Stimulated activated CD4-positive, alpha-beta T cell treated with anti-CD3 and anti-CD28 coated beads, Interleukin-1b, Interleukin-23, amount 100 ng/mL, for 4 hours (primary cell): ENCODE measurements around the gene CTNS.
A peak's percentile ranks its signal among the peaks of the same experiment; 100 is the strongest.

Source experiments
- DNase-seq, 2 donors: peaks; one replicate each; pipeline ENCODE4 v3.0.0-alpha.2; 2020; ENCODE audit warnings: low read depth in 2 of 2

Gene CTNS

DNA sequence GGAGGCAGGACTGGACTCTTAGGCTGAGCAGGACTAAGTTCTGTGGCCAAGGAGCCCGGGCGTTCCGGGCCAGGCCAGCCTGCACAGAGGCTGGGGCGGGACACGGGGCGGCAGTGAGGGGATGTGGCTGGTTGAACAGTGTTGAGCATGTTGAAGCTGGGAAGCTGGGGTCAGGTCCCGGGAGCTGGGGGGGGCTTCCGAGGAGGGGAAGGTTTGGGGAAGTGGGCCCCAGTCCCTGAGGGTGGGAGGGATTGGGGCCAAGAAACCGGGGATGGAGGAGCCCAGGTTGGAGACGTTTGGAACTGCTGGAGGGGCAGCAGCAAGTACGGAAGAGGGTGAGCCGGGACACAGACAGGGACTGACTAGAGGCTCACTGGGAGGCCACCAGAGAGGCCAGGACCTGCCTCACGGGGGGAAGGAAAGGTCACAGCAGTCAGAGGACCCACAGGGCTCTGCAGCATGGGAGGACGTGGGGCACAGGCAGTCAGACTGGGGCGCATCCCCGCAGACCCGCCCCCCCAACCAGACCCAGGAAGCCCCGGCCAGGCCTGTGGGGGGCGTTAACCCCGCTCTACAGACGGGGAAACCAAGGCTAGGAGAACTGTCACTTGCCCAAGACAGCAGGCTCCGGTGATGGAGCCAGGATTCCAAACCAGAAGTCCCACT lies 22.4 kb downstream of the CTNS start:
- DNase-seq, result no peak

DNA sequence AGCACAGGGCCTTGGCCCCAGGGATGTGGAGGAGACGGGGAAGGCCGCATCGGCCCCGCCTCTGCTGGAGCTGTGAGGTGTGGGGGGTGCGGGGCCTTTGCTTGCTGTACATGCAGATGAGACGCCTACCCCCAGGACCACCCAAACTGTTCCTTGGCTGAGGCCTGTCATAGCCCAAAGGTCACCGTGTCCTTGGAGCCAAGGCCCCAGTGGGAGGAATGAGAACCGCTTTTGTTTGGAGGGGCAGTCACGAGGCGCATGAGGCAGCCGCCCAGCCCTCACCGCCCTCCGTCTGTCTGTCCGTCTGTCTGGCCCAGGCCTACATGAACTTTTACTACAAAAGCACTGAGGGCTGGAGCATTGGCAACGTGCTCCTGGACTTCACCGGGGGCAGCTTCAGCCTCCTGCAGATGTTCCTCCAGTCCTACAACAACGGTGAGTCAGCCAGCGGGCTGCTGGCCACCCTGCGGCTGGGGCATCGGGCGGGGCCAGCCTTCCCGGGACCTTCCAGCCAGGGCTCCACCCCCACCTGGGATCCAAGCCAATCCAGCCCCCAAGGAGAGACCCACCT lies 23.1 kb downstream of the CTNS start:
- DNase-seq, result no peak

DNA sequence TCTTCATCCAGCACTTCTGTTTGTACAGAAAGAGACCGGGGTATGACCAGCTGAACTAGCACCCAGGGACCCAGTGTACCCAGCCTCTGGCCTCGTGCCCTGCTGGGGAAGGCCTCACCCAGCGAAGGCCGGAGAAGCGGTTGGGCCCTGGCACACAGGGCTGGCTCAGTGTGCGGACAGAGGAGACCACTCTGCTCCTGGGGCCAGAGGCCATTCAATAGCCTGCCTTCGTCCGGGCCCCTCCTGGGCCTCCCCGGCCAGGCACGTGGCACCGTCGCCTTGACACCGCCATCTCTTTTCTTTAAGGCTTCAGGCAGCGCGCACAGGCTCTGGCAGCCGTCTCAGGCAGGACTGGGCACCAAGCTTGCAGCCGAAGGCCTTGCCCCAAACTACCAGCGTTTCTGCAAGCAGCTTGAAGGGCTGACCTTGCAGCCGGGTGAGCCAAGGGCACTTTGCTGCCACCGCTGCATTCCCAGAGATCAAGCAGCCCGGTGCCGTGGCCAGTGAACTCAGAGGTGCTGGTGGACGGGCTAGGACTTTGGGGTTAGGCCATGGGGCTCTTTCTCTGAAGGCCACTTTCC lies 23.8 kb downstream of the CTNS start:
- no peak for DNase-seq

DNA sequence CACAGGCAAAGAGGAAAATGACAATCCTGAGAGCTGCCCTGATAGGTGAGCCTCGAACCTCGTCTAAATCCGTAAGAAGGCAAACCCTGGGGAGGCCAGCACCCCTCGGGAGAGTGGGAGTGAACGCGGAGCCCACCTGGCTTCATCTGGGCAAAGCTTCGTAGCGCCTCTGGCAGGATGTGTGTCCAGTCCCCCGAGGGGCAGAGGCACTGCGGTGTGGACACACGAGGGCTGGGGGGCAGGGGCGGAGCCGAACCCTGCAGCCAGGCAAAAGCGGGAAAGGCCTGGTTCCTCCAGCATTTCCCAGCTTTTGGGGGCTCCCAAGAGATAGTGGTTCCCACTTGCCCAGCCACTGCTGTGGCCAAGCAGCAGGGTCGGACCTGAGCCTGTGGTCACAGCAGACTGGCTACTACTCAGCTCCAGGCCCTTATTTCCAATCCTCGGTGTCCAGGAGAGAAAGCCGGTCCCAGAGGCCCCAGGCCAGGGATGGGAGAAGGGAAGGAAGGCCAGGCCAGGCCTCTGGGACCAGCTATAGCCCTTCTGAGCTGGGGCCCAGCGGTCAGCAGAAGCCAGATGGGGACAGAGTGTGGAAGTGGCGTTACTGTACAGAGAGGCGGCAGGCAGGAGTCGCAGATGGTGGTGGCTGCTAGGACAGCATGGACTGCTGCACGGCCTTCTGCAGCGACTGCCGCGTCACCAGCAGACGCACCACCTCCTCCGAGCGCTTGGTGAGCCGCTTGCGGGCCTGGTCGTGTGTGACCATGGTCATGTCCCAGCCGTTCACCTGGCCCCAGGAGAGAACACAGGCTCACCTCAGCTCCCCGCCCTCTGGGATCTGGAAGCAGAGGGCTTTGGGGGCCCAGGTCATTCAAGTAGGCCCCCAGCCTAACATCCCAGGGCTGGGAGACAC lies 26.8 kb downstream of the CTNS start:
- no peak for DNase-seq

DNA sequence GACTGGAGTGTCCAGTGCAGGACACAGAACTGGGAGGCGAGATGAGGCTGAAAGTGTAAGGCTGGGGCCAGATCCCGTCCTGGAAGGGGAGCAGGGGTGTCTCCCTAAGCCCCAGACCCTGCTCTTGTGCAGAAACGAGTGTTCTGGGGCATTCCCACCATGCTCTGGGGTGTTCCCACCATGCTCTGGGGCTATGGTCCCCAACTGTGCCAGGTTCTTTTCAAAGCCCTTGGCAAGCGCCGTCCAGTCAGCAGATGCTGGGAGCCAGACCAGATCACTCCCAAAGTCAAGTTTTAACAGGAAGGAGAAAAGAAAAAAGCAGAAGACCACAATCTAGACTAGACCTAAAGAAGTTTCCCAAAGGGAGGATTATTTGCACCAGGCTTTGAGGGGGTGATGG lies 29.3 kb downstream of the CTNS start:
- no peak for DNase-seq

DNA sequence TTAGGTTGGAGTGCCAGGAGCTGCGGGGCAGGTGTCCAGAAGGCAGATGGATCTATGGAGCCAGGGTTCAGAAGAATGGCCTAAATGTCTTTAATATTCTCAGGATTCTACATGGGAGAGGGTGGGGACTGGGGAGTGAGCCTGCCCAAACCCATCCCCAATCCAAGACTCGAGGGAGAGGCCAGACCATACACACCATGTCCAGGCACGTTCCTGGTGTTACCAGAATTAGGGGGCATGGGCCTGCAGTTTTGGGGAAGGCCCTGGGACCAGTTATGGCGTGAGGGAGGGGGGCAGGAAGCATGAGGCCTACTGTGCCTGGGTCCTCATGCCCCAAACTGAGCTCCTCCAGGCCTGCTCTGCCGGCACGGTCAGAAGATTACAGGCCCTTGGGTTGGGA lies 30.0 kb downstream of the CTNS start:
- no peak for DNase-seq

DNA sequence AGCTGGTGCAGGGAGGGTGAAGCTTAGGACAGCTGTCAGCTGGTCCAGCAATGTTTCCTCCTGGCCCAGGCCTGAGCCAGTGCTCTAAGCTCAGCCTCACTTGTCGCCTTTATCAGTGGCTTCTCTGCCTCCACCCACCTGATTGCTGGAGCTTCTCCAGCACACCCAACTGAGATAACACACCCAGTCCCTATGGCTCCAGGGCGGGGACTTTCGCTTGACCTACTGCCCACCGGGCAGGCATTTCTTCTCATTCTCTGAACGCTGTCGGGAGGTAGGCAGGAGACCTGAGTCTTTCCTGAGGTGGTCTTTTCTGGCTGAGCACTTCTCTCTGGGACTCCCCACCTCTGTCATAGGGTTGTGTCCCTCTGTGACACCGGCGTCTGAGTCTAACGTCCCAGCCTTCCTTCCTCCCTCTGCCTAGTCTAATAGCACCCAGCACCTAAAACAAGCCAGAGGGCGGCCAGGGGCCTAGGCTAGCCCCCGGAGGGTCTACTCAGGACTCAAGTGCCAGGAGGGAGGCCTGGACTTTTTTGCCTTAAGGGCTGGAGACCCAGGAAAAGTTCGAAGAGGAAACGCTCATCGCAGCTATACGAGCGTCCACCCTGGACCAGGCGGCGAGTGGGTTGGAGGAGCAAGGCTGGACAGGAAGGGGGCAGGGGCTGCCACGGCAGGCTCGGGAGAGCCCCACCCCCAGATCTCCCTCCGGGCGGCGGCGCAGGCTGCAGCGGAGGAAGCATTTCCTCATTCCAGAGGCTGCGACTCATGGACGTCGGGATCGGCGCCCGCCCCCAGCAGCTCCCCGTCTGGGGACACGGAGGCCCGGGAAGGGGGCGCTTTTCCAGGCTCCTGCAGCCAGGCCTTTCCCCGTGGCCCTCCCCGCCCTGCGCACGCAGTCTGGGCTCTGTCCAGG lies 31.1 kb downstream of the CTNS start:
- DNase-seq, result peak in 1 of 2 donors; percentile 10

- DNase-seq, result peak; percentile 98
These were observed 31.9 kb downstream of the CTNS start, which contains the start of the genes EMC6 and TAX1BP3 for GRCh38 chr17:3668279-3669084. Gene EMC6, plus strand, starts transcription at chr17:3668812. Its CDS starts 335 bp downstream, at chr17:3669147. Gene TAX1BP3, minus strand, starts transcription at chr17:3668578. Its CDS starts 52 bp downstream, at chr17:3668526.

GRCh38 chr17:3669085-3669347 lies 32.5 kb downstream of the CTNS start:
- DNase-seq, result no peak

- DNase-seq, result no peak
These were observed 33.0 kb downstream of the CTNS start for GRCh38 chr17:3669548-3669947.

DNA sequence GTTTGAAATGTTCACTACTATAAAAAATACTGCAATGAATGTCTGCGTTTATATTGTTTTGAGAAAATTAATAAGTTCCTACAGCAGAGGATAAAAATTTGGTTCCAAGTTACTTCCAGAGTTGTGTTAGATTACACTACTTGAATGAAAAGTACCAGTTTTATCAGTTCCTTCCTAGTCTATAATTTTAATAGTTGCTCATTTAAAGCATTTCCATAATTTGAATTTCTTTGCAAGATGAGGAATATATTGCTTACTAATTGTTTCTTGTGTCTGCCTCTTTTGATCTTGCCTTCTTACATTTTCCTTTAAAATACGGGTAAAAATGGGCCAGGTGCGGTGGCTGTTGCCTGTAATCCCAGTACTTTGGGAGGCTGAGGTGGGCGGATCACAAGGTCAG lies 36.0 kb downstream of the CTNS start:
- no peak for DNase-seq

- DNase-seq, result no peak
These were observed 39.3 kb downstream of the CTNS start for GRCh38 chr17:3675886-3676285.

DNA sequence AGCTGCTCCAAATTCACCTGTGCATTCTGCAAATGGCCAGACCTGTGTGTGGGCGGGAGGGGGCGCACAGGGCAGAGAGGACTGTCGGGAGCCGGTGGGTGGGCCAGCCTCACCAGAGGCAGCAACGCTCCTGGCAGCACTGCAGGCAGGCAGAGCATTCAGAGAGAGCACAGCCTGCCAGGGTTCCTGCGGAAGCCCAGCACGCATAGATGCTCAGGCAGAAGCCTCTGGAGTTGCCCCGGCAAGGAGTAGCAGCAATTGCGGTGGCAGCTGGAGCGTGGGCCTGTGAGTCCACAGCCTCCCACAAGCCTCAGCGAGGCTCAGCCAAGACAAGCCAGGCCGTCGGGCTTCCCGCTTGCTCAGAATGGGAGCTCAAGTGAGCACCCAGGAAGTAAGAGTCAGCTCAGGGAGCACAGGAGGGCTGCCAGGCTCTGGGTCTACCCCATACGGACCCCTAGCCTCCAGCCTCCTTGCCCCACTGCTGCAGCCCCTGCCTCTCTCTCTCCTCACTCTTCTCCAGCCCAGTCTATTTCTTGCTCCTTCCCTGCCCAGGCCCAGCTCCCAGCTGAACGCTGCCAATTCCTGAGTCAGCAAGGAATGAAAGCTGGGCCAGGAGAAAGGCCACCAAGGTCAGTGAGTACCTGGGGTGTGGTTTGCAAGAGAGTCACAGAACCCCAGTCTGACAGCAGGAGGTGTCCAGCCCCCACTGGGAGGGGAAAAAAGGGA lies 41.7 kb downstream of the CTNS start:
- DNase-seq, result no peak

DNA sequence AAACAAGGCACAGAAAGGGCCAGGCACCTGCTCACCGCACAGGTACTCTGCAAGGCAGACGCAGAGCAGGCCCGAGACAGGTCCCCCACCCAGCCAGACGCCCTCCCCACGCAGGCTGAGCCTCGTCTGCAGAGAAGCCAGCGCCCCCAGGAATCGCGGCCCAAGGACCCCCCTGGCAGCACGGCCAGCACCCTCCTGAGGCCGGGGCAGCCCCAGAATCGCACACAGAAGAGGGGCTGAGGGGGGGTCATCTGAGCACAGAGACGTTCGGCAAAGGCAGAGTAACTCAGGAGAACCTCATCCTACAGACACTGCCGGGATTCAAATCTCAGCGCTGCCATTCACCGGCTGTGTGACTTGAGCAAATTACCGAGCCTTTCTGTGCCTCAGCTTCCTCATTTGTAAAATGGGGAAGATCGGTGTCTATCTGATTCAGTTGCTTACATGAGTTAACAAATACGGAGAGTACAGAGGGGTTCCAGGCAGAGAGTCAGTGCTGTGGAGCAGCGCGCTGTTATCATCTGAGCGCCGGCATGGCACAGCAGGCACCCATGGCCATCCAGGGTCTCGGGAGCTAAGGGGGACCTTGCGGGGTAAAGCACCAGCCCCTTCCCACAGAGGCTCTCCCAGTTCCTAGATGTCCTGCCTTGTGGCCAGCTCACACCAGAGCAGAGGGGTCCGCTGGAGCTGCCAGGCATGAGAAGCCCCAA lies 42.4 kb downstream of the CTNS start:
- DNase-seq, result no peak

GRCh38 chr17:3679531-3680126 lies 43.1 kb downstream of the CTNS start:
- no peak for DNase-seq

DNA sequence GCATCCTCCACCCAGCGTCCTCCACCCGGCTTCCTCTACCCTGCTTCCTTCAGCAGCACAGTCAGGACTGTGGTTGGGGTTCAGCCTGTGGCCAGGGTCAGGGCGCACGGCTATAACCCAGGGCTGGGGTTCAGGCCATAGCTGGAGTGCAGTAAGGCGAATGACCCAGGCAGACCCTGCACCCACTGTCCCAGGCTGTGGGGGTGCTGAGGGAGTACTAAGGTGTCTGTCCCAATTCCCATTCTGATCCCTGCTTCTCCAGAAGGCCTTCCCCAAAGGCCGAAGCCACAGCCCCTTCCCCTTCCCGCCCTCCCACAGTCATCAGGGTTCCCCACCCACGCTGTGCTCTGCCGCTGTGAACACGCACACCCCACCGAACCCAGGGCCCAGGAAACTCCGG lies 44.5 kb downstream of the CTNS start:
- no peak for DNase-seq

DNA sequence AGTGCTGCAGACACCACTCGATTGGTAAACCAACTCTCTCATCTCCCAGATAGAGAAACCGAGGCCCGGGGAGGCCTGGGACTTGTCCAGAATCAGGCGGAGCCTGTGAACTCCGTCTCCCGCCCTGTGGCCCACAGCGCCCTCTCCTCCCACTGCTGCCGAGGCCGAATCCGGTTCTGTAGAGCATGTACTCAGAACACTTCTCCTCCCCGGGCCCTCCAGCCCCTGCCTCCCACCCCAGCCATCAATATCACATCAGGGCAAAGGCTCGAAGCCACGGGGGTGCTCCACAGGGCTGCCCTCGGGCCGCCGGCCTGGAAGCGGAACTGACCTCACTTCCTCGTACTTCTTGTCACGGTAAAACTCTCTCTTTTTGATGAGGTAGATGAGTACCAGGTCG lies 45.0 kb downstream of the CTNS start:
- no peak for DNase-seq

GRCh38 chr17:3682033-3682432 lies 45.5 kb downstream of the CTNS start:
- no peak for DNase-seq

- peak; percentile 41 to 51 for DNase-seq
These were observed 46.5 kb downstream of the CTNS start for GRCh38 chr17:3683054-3683511.
